Immature natural killer cell (primary cell): ENCODE data around the gene PRR35. TPM values are rescaled to one million over a fixed set of nuclear protein-coding genes. Genes with fewer than 3 reads are reported as not detected.
A peak's percentile ranks its signal among the peaks of the same experiment; 100 is the strongest.

Experiments used
- DNase-seq, 3 donors: peaks; one replicate each; pipeline ENCODE4 v3.0.0; 2022; ENCODE audit warnings: mixed read lengths in 1 of 3
- H3K27ac Mint-ChIP-seq, 6 donors: one replicate each; pipeline ENCODE4 v1.8.0; 2020; ENCODE audit warnings: mixed read lengths in 6 of 6, mild to moderate bottlenecking in 5 of 6, inconsistent platforms in 4 of 6, moderate library complexity in 3 of 6
- H3K27me3 Mint-ChIP-seq, 3 donors: one replicate each; pipeline ENCODE4 v1.8.0; 2020 to 2021; ENCODE audit warnings: low read depth in 3 of 3, mild to moderate bottlenecking in 3 of 3, mixed read lengths in 3 of 3, moderate library complexity in 3 of 3, inconsistent platforms in 1 of 3
- H3K36me3 Mint-ChIP-seq, 3 donors: one replicate each; pipeline ENCODE4 v1.8.0; 2020; ENCODE audit warnings: mixed read lengths in 3 of 3, inconsistent platforms in 2 of 3, mild to moderate bottlenecking in 2 of 3
- H3K4me1 Mint-ChIP-seq, 2 donors: one replicate each; pipeline ENCODE4 v1.8.0; 2020; ENCODE audit warnings: inconsistent platforms in 2 of 2, mild to moderate bottlenecking in 2 of 2, mixed read lengths in 2 of 2, moderate library complexity in 1 of 2
- H3K4me3 Mint-ChIP-seq, 5 donors: one replicate each; pipeline ENCODE4 v1.8.0; 2020; ENCODE audit warnings: mild to moderate bottlenecking in 5 of 5, mixed read lengths in 5 of 5, inconsistent platforms in 3 of 5, moderate library complexity in 3 of 5
- H3K9me3 Mint-ChIP-seq, 6 donors: one replicate each; pipeline ENCODE4 v1.8.0; 2020; ENCODE audit warnings: mild to moderate bottlenecking in 6 of 6, mixed read lengths in 6 of 6, inconsistent platforms in 4 of 6, moderate library complexity in 3 of 6
- polyA plus RNA-seq, 3 donors: library from polyadenylated mRNA; unstranded; fragments of 300-500 nt; fragmentation: Illumina TruSeq; gene quantifications; one replicate each; pipeline ENCODE4 v1.2.3, GENCODE V29; 2021

Gene PRR35
- polyA plus RNA-seq, 3 donors from 2014 or later, result not detected

- Mint-ChIP-seq H3K36me3 (no peaks in the 10 kb centered on the region), H3K4me3 (peak overlapping the region; percentile 70 to 86 (median 83)), H3K9me3 (no peaks in the 10 kb centered on the region), H3K27me3 (peaks cover 8 to 19% (median 19%) of the 10 kb centered on the region in 3 donors), H3K4me1 (peaks cover 31 to 35% of the 10 kb centered on the region in 2 donors), H3K27ac (peak overlapping the region; percentile 23 to 95 (median 76))
- DNase-seq, result no peak
Observed at GRCh38 chr16:568401-569258, 8.4 kb downstream of the PRR35 start.

- peaks cover 31 to 35% of the 10 kb centered on the region in 2 donors for H3K4me1 Mint-ChIP-seq
- peak within 1 kb of the TSS; percentile 80 to 86 (median 83) for H3K4me3 Mint-ChIP-seq
- H3K27me3 Mint-ChIP-seq, result peaks cover 8 to 19% (median 19%) of the 10 kb centered on the region in 3 donors
- peak within 1 kb of the TSS; percentile 74 to 95 (median 85) for H3K27ac Mint-ChIP-seq
- H3K36me3 Mint-ChIP-seq, result no peaks in the 10 kb centered on the region
- peak; percentile 66 to 73 (median 67) for DNase-seq
- no peaks in the 10 kb centered on the region for H3K9me3 Mint-ChIP-seq
Observed at GRCh38 chr16:569445-570254, 9.5 kb downstream of the PRR35 start, which contains the start of gene PIGQ. Gene PIGQ, plus strand, starts transcription at chr16:569968. Its CDS starts 4,107 bp downstream, at chr16:574075.

- peaks cover 8 to 19% (median 19%) of the 10 kb centered on the region in 3 donors for H3K27me3 Mint-ChIP-seq
- no peak overlapping the region for H3K4me3 Mint-ChIP-seq
- H3K27ac Mint-ChIP-seq, result no peak overlapping the region
Observed at GRCh38 chr16:572865-573650, 12.9 kb downstream of the PRR35 start.

GRCh38 chr16:574021-574760 lies 14.0 kb downstream of the PRR35 start:
- Mint-ChIP-seq H3K27ac (no peak overlapping the region), H3K27me3 (peaks cover 8 to 19% (median 15%) of the 10 kb centered on the region in 3 donors), H3K4me1 (peaks cover 23 to 24% of the 10 kb centered on the region in 2 donors), H3K9me3 (no peaks in the 10 kb centered on the region), H3K36me3 (no peaks in the 10 kb centered on the region), H3K4me3 (no peak overlapping the region)
- DNase-seq, result no peak

More at GRCh38 chr16:572865-573650, 12.9 kb downstream of the PRR35 start:
- no peaks in the 10 kb centered on the region for H3K9me3 Mint-ChIP-seq
- H3K36me3 Mint-ChIP-seq, result no peaks in the 10 kb centered on the region
- H3K4me1 Mint-ChIP-seq, result peaks cover 25 to 27% of the 10 kb centered on the region in 2 donors
- no peak for DNase-seq

- Mint-ChIP-seq H3K27ac (no peak overlapping the region), H3K4me1 (peaks cover 15 to 16% of the 10 kb centered on the region in 2 donors), H3K9me3 (no peaks in the 10 kb centered on the region), H3K36me3 (no peaks in the 10 kb centered on the region), H3K4me3 (no peak overlapping the region), H3K27me3 (peaks cover 6 to 12% (median 10%) of the 10 kb centered on the region in 3 donors)
- no peak for DNase-seq
Observed at GRCh38 chr16:575354-576196, 15.4 kb downstream of the PRR35 start.

GRCh38 chr16:576197-576822 lies 16.1 kb downstream of the PRR35 start:
- H3K4me3 Mint-ChIP-seq, result no peak overlapping the region
- H3K27ac Mint-ChIP-seq, result no peak overlapping the region
- DNase-seq, result no peak
- H3K27me3 Mint-ChIP-seq, result peaks cover 2 to 6% (median 4%) of the 10 kb centered on the region in 3 donors
- no peaks in the 10 kb centered on the region for H3K9me3 Mint-ChIP-seq
- H3K36me3 Mint-ChIP-seq, result no peaks in the 10 kb centered on the region
- peaks cover 8% of the 10 kb centered on the region in 2 donors for H3K4me1 Mint-ChIP-seq

- Mint-ChIP-seq H3K9me3 (no peaks in the 10 kb centered on the region), H3K36me3 (no peaks in the 10 kb centered on the region), H3K4me3 (no peak overlapping the region), H3K27ac (no peak overlapping the region), H3K27me3 (peaks cover 0 to 3% (median 0%) of the 10 kb centered on the region in 3 donors), H3K4me1 (peaks cover 3% of the 10 kb centered on the region in 2 donors)
- DNase-seq, result no peak
Observed at GRCh38 chr16:576823-577201, 16.6 kb downstream of the PRR35 start.

- DNase-seq, result no peak
- Mint-ChIP-seq H3K27ac (no peak overlapping the region), H3K4me3 (no peak overlapping the region), H3K27me3 (no peaks in the 10 kb centered on the region), H3K9me3 (no peaks in the 10 kb centered on the region), H3K4me1 (no peaks in the 10 kb centered on the region), H3K36me3 (no peaks in the 10 kb centered on the region)
Observed at GRCh38 chr16:577796-578195, 17.6 kb downstream of the PRR35 start.

GRCh38 chr16:578232-578869 lies 18.2 kb downstream of the PRR35 start:
- H3K27me3 Mint-ChIP-seq, result no peaks in the 10 kb centered on the region
- H3K36me3 Mint-ChIP-seq, result no peaks in the 10 kb centered on the region
- H3K4me1 Mint-ChIP-seq, result no peaks in the 10 kb centered on the region
- no peaks in the 10 kb centered on the region for H3K9me3 Mint-ChIP-seq
- no peak for DNase-seq
- no peak overlapping the region for H3K4me3 Mint-ChIP-seq
- peak overlapping the region in 1 of 6 donors; percentile 62 for H3K27ac Mint-ChIP-seq

GRCh38 chr16:578870-579405 lies 18.7 kb downstream of the PRR35 start:
- H3K27me3 Mint-ChIP-seq, result no peaks in the 10 kb centered on the region
- H3K4me3 Mint-ChIP-seq, result peak overlapping the region in 1 of 5 donors; percentile 27
- H3K4me1 Mint-ChIP-seq, result no peaks in the 10 kb centered on the region
- H3K36me3 Mint-ChIP-seq, result no peaks in the 10 kb centered on the region
- peak; percentile 49 to 66 (median 51) for DNase-seq
- peak overlapping the region in 1 of 6 donors; percentile 62 for H3K27ac Mint-ChIP-seq
- no peaks in the 10 kb centered on the region for H3K9me3 Mint-ChIP-seq

GRCh38 chr16:580141-580945 lies 20.1 kb downstream of the PRR35 start:
- Mint-ChIP-seq H3K27ac (no peak overlapping the region), H3K4me1 (no peaks in the 10 kb centered on the region), H3K27me3 (no peaks in the 10 kb centered on the region), H3K36me3 (no peaks in the 10 kb centered on the region), H3K9me3 (no peaks in the 10 kb centered on the region), H3K4me3 (no peak overlapping the region)
- no peak for DNase-seq
